Naive thymus-derived CD8-positive, alpha-beta T cell (primary cell): ENCODE measurements around the gene TESK2. TPM values are rescaled to one million over a fixed set of nuclear protein-coding genes. Genes with fewer than 3 reads are reported as not detected.
"Not testable (repeated sequence)": the region's sequence is repeated elsewhere in the genome, so short reads cannot be mapped to it uniquely, and the experiment has no call there.

ENCODE experiments used
- ATAC-seq, 2 donors: fragments of 150-1000 bp; cut with Tn5 transposase in 1 of 2; sonication (Bioruptor Pico), chemical (Tn5 transposase) in 1 of 2; 1 replicate in 1 of 2; 2 replicates in 1 of 2; pipeline ENCODE4 v1.10.0; 2021; ENCODE audit warnings: mild to moderate bottlenecking in 2 of 2, moderate library complexity in 2 of 2
- POLR2A ChIA-PET: fragments of 350-600 bp; sonication (Branson Sonifier 250); formaldehyde crosslinking; loops from one replicate; lab custom pipeline; 2021; ENCODE audit warnings: antibody characterized with exemption; lab: Charles Lee
- DNase-seq, 10 donors: peaks; one replicate each; pipeline versions ENCODE4 v3.0.0 to v3.0.0-alpha.2; 2020 to 2022
- H3K27ac Mint-ChIP-seq, 10 donors: one replicate each; pipeline ENCODE4 v1.8.0; 2020 to 2022; ENCODE audit warnings: mild to moderate bottlenecking in 10 of 10, mixed read lengths in 10 of 10, moderate library complexity in 4 of 10, inconsistent platforms in 1 of 10
- H3K27me3 Mint-ChIP-seq, 5 donors: one replicate each; pipeline ENCODE4 v1.8.0; 2021 to 2022; ENCODE audit warnings: mixed read lengths in 5 of 5
- H3K36me3 Mint-ChIP-seq, 3 donors: one replicate each; pipeline ENCODE4 v1.8.0; 2020 to 2022; ENCODE audit warnings: mixed read lengths in 3 of 3, mild to moderate bottlenecking in 2 of 3, inconsistent platforms in 1 of 3
- H3K4me1 Mint-ChIP-seq, 4 donors: one replicate each; pipeline ENCODE4 v1.8.0; 2021 to 2022; ENCODE audit warnings: mixed read lengths in 4 of 4
- H3K4me3 Mint-ChIP-seq, 10 donors: one replicate each; pipeline ENCODE4 v1.8.0; 2020 to 2022; ENCODE audit warnings: mild to moderate bottlenecking in 10 of 10, mixed read lengths in 10 of 10, moderate library complexity in 6 of 10, inconsistent platforms in 1 of 10
- H3K9me3 Mint-ChIP-seq, 9 donors: one replicate each; pipeline ENCODE4 v1.8.0; 2020 to 2022; ENCODE audit warnings: mixed read lengths in 9 of 9, mild to moderate bottlenecking in 3 of 9, inconsistent platforms in 1 of 9, moderate library complexity in 1 of 9
- polyA plus RNA-seq, 3 donors: library from polyadenylated mRNA; unstranded; fragments of 300-500 nt; fragmentation: Illumina TruSeq; gene quantifications; one replicate each; pipeline ENCODE4 v1.2.3, GENCODE V29; 2021
- total RNA-seq, 8 experiments: library from RNA in 2 of 8; stranded (reverse) in 2 of 8; gene quantifications; one replicate each; pipeline ENCODE4 v1.2.3 and lab custom pipeline; 2021 to 2026

Gene TESK2
- total and polyA plus RNA-seq, 5 experiments from 2014 or later, result 2.3 to 10.0 (median 3.1) TPM

DNA sequence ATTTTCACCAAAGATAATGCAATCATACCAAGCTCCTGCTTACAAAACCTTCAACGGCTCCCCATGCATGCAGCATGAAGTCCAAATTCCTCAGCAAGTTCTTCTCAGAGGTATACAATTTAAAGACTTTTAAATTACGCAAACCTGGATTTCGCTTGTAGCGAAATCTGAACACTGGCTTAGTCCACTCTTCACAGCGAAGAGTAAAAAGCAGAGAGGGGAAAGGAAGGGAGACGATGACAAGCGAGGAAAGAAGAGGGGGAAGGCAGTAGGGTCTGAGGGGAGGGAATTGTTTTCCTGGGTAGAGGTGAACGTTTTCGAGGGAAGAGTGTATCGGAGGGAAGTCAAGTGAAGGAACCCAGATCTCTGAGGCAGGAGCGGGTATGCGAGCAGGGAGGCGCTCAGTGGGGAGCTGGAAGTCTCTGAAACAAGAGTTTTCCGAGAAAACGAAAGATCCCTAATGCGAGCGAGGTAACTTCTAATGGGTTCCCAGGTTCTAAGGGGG is 790 bp downstream of the TESK2 start:
- ATAC-seq, result no peak
- Mint-ChIP-seq H3K36me3 (peaks cover 0 to 9% (median 0%) of the 10 kb centered on the region in 3 donors), H3K4me3 (no peak overlapping the region), H3K27me3 (no peaks in the 10 kb centered on the region), H3K4me1 (peaks cover 6 to 13% (median 12%) of the 10 kb centered on the region in 4 donors), H3K9me3 (no peaks in the 10 kb centered on the region), H3K27ac (no peak overlapping the region)
- POLR2A ChIA-PET, result interaction anchor here (0.8 to 4.0 kb wide), 9 partner anchors 10 to 478 kb away, joined by 4 to 40 read pairs (median 12); partner anchors contain the start of genes AKR1A1, CCDC163, GPBP1L1 and HECTD3
- peak in 1 of 10 donors; percentile 2 for DNase-seq

DNA sequence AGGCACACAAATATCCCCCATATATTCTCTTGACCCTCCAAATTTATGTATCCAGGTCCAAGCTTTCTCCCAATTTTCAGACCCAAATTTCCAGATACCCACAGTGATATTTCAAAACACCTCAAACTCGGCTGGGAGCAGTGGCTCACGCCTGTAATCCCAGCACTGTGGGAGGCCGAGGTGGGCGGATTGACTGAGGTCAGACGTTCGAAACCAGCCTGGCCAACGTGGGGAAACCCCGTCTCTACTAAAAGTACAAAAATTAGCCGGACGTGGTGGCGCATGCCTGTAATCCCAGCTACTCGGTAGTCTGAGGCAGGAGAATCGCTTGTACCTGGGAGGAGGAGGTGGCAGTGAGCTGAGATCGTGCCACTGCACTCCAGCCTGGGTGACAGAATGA is 1.6 kb downstream of the TESK2 start:
- peaks cover 6 to 13% (median 12%) of the 10 kb centered on the region in 4 donors for H3K4me1 Mint-ChIP-seq
- not testable (repeated sequence) for H3K27me3 Mint-ChIP-seq, H3K9me3 Mint-ChIP-seq, DNase-seq, H3K36me3 Mint-ChIP-seq, ATAC-seq
- POLR2A ChIA-PET, result interaction anchor here (1.0 to 3.7 kb wide), 5 partner anchors 11 to 477 kb away, joined by 4 to 40 read pairs (median 11); partner anchors contain the start of genes CCDC163, HECTD3, MMACHC and MUTYH
- peak overlapping the region in 3 of 10 donors; percentile 23 to 53 (median 47) for H3K27ac Mint-ChIP-seq
- H3K4me3 Mint-ChIP-seq, result peak overlapping the region in 4 of 10 donors; percentile 53 to 72 (median 66)

DNA sequence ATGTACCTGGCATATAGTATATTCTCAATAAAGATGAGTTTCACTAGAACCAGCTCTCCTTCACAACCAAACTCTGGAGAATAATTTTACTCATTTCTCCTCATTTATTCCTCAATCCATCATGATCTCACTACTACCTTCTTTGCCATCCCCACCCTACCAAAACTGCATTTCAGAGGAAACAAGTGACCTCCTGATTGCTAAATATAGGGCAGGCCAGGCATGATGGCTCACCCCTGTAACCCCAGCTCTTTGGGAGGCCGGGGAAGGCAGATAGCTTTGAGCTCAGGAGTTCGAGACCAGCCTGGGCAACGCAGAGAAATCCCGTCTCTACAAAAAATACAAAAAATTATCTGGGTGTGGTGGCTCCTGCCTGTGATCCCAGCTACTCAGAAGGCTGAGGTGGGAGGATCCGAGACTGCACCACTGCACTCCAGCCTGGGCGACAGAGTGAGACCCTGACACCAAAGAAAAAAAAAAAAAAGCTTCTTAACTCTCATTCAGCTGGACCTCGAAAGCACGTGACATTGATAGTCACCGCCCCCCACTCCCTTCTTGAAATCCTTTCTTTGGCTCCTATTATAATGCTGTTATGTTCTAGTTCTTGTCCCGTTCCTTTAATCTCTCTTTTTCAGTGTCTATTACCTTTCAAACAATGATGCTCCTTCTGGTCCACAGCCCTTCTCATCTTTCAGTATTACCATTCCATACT is 2.1 kb downstream of the TESK2 start:
- Mint-ChIP-seq H3K4me1 (peaks cover 6 to 13% (median 12%) of the 10 kb centered on the region in 4 donors), H3K27ac (peak overlapping the region in 3 of 10 donors; percentile 23 to 53 (median 47)), H3K4me3 (peak overlapping the region in 5 of 10 donors; percentile 8 to 72 (median 62)), H3K27me3 (no peaks in the 10 kb centered on the region), H3K9me3 (no peaks in the 10 kb centered on the region), H3K36me3 (no peaks in the 10 kb centered on the region)
- DNase-seq, result no peak
- POLR2A ChIA-PET, result interaction anchor here (1.2 to 3.7 kb wide), 3 partner anchors 11 to 149 kb away, joined by 5 to 40 read pairs (median 30); partner anchors contain the start of genes CCDC163, MMACHC, MUTYH and PRDX1
- ATAC-seq, result no peak

DNA sequence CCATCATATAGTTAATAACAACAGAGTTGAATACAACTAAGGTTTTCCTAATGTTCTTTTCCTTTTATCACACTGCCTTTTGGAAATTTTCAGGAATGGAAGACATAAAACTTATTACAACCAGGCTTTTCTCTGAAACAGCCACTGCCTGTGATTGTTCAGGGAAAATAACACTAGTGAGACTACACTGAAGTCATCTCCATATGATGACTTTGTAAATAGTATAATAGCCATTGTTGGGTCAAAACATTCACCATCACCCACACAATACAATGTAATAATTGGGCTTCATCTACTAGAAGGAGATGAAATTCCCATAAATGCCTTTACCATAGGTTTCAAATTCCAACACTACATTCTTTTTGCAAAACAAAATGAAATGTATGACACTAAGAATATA is 5.0 kb downstream of the TESK2 start:
- POLR2A ChIA-PET, result interaction anchor here (0.7 kb wide), 1 partner anchor 743 kb away, joined by 4 read pairs; no protein-coding TSS in a partner anchor
- H3K36me3 Mint-ChIP-seq, result no peaks in the 10 kb centered on the region

DNA sequence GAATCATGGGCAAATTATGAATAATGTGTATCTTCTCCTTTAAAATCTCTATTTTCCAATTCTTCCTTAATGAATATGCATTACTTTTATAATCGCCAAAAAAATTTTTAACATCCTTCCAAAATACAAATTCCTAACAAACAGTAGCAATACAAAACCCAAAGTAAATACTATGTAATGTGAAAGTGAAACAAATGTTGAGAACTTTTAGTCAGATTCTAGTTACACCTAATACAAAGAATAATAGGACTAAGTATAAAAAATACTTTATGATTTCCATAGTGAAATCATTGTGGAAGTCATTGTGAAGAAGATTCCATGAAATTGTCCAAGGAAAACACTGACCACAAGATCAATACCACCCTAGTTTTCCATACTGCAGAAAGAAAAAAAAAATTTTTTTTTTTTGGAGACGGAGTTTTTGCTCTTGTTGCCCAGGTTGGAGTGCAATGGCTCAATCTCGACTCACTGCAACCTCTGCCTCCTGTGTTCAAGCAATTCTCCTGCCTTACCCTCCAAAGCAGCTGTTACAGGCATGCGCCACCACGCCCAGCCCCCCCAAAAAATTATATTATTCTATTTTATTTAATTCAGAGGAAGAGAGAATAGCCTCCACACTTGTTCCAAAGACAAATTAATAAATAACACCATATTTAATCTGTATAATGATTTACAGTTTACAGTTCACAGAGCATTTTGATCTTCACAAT is 11.8 kb downstream of the TESK2 start:
- no peaks in the 10 kb centered on the region for H3K27me3 Mint-ChIP-seq
- peaks cover 0 to 3% (median 2%) of the 10 kb centered on the region in 3 donors for H3K36me3 Mint-ChIP-seq
- H3K4me3 Mint-ChIP-seq, result no peak overlapping the region
- H3K27ac Mint-ChIP-seq, result no peak overlapping the region
- no peak for DNase-seq
- peaks cover 0 to 7% (median 0%) of the 10 kb centered on the region in 4 donors for H3K4me1 Mint-ChIP-seq
- POLR2A ChIA-PET, result no interaction called here
- no peaks in the 10 kb centered on the region for H3K9me3 Mint-ChIP-seq
- no peak for ATAC-seq

More for the DNA sequence above, 5.0 kb downstream of the TESK2 start:
- Mint-ChIP-seq H3K4me3 (no peak overlapping the region), H3K4me1 (peaks cover 6 to 9% (median 7%) of the 10 kb centered on the region in 4 donors), H3K27me3 (no peaks in the 10 kb centered on the region), H3K27ac (no peak overlapping the region), H3K9me3 (no peaks in the 10 kb centered on the region)
- DNase-seq, result no peak
- no peak for ATAC-seq

DNA sequence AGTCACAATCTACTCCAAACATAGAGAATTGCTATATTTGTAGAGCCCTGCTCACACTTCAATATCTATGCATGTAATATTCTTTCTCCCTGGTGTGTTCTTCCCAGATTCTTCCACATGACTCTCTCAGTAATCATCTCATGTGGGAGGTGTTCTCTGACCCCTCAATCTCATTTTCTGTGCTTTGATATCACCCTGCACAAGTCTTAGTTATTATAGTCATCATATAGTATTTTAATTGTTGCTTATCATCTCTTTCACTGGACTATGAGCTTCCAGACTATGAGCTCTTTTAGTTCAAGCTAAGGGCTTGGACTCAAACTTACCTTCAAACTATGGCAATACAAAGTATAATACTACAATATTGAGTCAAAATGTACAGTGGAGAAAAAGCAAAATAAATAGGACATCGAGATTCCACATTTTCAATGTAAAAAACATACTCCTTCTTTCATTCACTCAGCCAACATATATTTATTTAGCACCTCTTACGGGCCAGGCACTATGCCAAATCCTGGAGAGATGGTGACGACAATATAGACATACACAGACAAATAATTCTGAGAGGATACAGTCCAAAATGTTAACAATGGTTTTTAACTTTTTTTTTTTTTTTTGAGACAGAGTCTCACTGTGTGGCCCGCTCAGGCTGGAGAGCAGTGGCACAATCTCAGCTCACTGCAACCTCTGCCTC is 12.7 kb downstream of the TESK2 start:
- no peaks in the 10 kb centered on the region for H3K27me3 Mint-ChIP-seq
- H3K9me3 Mint-ChIP-seq, result no peaks in the 10 kb centered on the region
- peaks cover 0 to 3% (median 2%) of the 10 kb centered on the region in 3 donors for H3K36me3 Mint-ChIP-seq
- no peak overlapping the region for H3K4me3 Mint-ChIP-seq
- no peak overlapping the region for H3K27ac Mint-ChIP-seq
- POLR2A ChIA-PET, result interaction anchor here (0.6 kb wide), 1 partner anchor 504 kb away, joined by 3 read pairs; no protein-coding TSS in a partner anchor
- peaks cover 0 to 8% (median under 1%) of the 10 kb centered on the region in 4 donors for H3K4me1 Mint-ChIP-seq
- ATAC-seq (no peak), DNase-seq (no peak)

DNA sequence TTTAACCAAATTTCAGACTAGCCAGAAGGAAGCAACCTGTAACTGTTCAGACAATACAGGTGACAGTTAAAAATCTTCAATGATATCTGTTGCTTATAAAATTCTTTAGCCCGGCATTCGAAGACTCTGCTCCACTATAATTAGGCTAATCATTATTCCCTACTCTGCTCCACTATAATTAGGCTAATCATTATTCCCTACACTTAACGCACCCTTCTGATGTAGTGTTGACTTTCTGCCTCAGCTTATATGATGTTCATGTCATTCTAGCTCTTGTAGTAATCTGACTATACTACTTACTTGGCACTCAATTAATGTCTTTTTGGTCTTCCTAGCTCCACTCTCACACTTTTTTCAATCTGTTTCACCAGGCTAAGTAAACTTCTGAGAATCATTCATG is 13.3 kb downstream of the TESK2 start:
- Mint-ChIP-seq H3K9me3 (no peaks in the 10 kb centered on the region), H3K27me3 (no peaks in the 10 kb centered on the region), H3K4me1 (peaks cover 0 to 11% (median 1%) of the 10 kb centered on the region in 4 donors), H3K36me3 (peaks cover 0 to 3% (median 2%) of the 10 kb centered on the region in 3 donors), H3K27ac (no peak overlapping the region), H3K4me3 (no peak overlapping the region)
- DNase-seq, result no peak
- ATAC-seq, result no peak
- POLR2A ChIA-PET, result no interaction called here

DNA sequence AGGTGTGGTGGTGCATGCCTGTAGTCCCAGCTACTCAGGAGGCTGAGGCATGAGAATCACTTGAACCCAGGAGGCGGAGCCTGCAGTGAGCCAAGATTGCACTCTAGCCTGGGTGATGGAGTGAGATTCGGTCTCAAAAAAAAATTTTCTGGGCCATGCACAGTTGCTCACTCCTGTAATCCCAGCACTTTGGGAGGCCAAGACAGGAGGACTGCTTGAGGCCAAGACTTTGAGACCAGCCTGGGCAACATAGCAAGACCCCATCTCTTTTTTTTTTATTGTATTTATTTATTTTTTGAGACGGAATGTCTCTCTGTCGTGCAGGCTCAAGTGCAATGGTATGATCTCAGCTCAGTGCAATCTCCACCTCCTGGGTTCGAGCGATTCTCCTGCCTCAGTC is 16.8 kb downstream of the TESK2 start:
- H3K36me3 Mint-ChIP-seq, H3K27me3 Mint-ChIP-seq, H3K27ac Mint-ChIP-seq, ATAC-seq, H3K9me3 Mint-ChIP-seq, DNase-seq, H3K4me3 Mint-ChIP-seq: not testable (repeated sequence)
- POLR2A ChIA-PET, result interaction anchor here (0.7 kb wide), 1 partner anchor 668 kb away, joined by 3 read pairs; no protein-coding TSS in a partner anchor
- peaks cover 0 to 11% (median 1%) of the 10 kb centered on the region in 4 donors for H3K4me1 Mint-ChIP-seq

DNA sequence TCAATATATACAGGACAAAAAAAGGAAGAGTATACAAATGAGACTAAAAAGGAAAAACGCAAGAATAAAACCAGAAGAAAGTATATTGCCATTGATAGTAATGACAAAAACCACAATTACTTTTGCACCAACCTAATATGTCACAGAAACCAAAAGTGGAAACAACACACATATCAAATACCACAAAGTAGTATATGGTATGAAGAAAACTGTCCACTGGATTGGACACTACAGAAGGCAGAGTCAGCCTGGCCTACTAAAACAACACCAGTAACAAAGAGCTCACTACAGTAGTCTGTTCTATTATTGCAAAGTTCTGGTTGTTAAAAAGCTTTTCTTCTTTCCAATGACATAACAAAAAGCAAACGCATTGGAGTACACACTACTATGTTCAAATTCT is 17.7 kb downstream of the TESK2 start:
- DNase-seq, result no peak
- peaks cover 0 to 8% (median 1%) of the 10 kb centered on the region in 4 donors for H3K4me1 Mint-ChIP-seq
- H3K27ac Mint-ChIP-seq, result no peak overlapping the region
- H3K9me3 Mint-ChIP-seq, result no peaks in the 10 kb centered on the region
- POLR2A ChIA-PET, result interaction anchor here (0.6 to 0.7 kb wide), 2 partner anchors 92 to 669 kb away, joined by 3 read pairs; no protein-coding TSS in a partner anchor
- ATAC-seq, result no peak
- H3K4me3 Mint-ChIP-seq, result no peak overlapping the region
- H3K36me3 Mint-ChIP-seq, result peaks cover 0 to 5% (median 3%) of the 10 kb centered on the region in 3 donors
- no peaks in the 10 kb centered on the region for H3K27me3 Mint-ChIP-seq

DNA sequence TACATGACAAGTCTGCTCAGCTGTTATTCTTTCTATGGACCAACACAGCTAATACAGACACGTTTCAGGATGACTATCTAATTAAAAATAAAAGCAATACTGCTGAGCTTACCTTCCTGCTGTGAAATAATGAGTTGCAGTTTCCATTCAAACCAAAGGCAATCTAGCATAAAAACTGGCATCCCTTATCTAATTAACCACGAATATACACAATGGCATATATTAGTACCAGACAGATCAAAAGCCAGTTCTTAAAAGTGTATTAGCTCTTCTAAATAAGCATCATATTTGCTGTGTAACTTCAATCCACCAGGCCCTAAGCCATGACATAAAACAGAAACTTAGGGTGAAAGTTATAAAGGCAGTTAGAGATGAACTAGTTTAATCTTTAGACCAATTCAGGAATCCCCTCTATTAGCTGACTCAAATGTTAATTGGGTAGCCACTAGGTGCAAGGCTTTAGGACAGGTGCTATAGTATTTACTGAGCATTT is 20.6 kb downstream of the TESK2 start:
- no peaks in the 10 kb centered on the region for H3K27me3 Mint-ChIP-seq
- ATAC-seq (no peak), DNase-seq (no peak)
- POLR2A ChIA-PET, result interaction anchor here (0.6 kb wide), 1 partner anchor 179 kb away, joined by 5 read pairs; no protein-coding TSS in a partner anchor
- H3K4me3 Mint-ChIP-seq, result no peak overlapping the region
- no peak overlapping the region for H3K27ac Mint-ChIP-seq
- H3K4me1 Mint-ChIP-seq, result peaks cover 0 to 8% (median 1%) of the 10 kb centered on the region in 4 donors
- no peaks in the 10 kb centered on the region for H3K9me3 Mint-ChIP-seq
- peaks cover 0 to 5% (median 3%) of the 10 kb centered on the region in 3 donors for H3K36me3 Mint-ChIP-seq

DNA sequence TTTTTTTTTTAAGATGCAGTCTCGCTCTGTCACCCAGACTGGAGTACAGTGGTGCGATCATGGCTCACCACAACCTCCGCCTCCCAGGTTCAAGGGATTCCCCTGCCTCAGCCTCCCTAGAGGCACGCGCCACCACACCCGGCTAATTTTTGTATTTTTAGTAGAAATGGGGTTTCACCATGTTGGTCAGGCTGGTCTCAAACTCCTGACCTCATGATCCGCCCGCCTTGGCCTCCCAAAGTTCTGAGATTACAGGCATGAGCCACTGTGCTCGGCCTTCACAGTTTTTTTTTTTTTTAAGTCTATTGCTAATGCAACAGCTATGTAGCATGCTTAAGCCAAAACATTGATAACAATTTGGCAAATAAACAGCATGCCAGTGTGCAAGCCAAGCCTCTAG is 23.6 kb downstream of the TESK2 start:
- H3K27me3 Mint-ChIP-seq, H3K9me3 Mint-ChIP-seq, H3K4me1 Mint-ChIP-seq, ATAC-seq, H3K36me3 Mint-ChIP-seq, DNase-seq, H3K27ac Mint-ChIP-seq, H3K4me3 Mint-ChIP-seq, POLR2A ChIA-PET: not testable (repeated sequence)

DNA sequence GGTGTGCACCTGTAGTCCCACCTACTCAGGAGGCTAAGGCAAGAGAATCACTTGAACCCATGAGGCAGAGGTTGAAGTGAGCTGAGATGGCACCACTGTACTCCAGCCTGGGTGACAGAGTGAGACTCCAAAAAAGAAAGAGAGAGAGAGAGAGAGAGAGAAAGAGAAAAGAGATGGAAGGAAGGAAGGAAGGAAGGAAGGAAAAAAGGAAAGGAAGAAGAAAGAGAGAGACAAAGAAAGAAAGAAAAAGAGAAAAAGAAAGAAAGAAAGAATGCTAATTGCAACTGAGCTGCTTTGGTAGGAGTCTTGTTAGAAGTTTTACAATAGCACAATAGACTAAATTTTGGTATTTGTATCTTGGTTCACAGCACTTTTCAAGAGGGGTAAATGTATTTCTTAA is 25.7 kb downstream of the TESK2 start:
- H3K27me3 Mint-ChIP-seq, result no peaks in the 10 kb centered on the region
- no peak overlapping the region for H3K27ac Mint-ChIP-seq
- ATAC-seq (no peak), DNase-seq (no peak)
- POLR2A ChIA-PET, result no interaction called here
- no peaks in the 10 kb centered on the region for H3K4me1 Mint-ChIP-seq
- peaks cover 0 to 2% (median 0%) of the 10 kb centered on the region in 3 donors for H3K36me3 Mint-ChIP-seq
- no peaks in the 10 kb centered on the region for H3K9me3 Mint-ChIP-seq
- H3K4me3 Mint-ChIP-seq, result no peak overlapping the region
